Neutrophil (primary cell): Measurements from ENCODE around the gene DISC1.

Source experiments
- H3K27ac ChIP-seq: fragments of 200-600 bp; sonication (generic); 2 replicates; pipeline ENCODE4 v1.5.1; 2016; ENCODE audit warnings: mild to moderate bottlenecking, moderate library complexity
- H3K27me3 ChIP-seq: fragments of 200-600 bp; sonication (generic); 2 replicates; pipeline ENCODE4 v1.6.0; 2016; ENCODE audit warnings: mild to moderate bottlenecking
- H3K36me3 ChIP-seq: fragments of 200-600 bp; sonication (generic); 2 replicates; pipeline ENCODE4 v1.5.1; 2017
- H3K4me1 ChIP-seq, 2 experiments: fragments of 200-600 bp in 1 of 2; sonication (generic) in 1 of 2; 1 replicate in 1 of 2; 2 replicates in 1 of 2; pipeline versions ENCODE4 v1.5.1 to v1.6.1; 2013 to 2016; ENCODE audit warnings: low read depth in 1 of 2, low read length in 1 of 2, mild to moderate bottlenecking in 1 of 2, moderate library complexity in 1 of 2; ENCODE audit not compliant: control insufficient read depth in 1 of 2, insufficient read depth in 1 of 2
- H3K4me3 ChIP-seq, 2 experiments: fragments of 200-600 bp in 1 of 2; sonication (generic) in 1 of 2; 1 replicate in 1 of 2; 2 replicates in 1 of 2; pipeline ENCODE4 v1.5.1; 2013 to 2016; ENCODE audit warnings: low read depth in 1 of 2, low read length in 1 of 2, mild to moderate bottlenecking in 1 of 2, moderate library complexity in 1 of 2
- H3K9me3 ChIP-seq: fragments of 200-600 bp; sonication (generic); 2 replicates; pipeline ENCODE4 v1.5.1; 2016
- CTCF ChIP-seq: fragments of 200-600 bp; sonication (generic); IDR thresholded peaks from 2 replicates; pipeline ENCODE4 v1.5.1; 2016; ENCODE audit warnings: antibody characterized with exemption

Gene DISC1

DNA sequence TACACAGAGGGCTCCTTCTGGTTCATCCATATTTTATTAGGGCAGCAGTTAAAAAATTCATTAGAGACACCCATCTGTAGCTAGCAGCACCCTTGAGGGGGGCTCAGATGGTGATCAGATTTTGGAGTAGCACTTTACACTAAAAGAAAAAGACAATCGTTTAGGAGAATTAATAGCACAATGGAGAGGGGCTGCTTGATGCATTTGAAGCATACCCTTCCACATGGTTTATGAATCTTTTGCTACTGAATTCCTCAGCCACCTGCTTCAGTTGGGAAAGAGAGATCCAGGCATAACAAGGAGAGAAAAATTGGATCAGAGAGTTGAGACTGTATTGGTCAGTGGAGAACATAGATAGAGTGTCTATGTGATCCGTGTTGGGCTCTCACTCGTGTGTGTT, 54.4 kb downstream of the DISC1 start:
- H3K4me1 ChIP-seq: no peaks in the 10 kb centered on the region
- no peak overlapping the region for H3K27ac ChIP-seq
- H3K36me3 ChIP-seq: no peaks in the 10 kb centered on the region
- no peak for TF ChIP-seq CTCF
- H3K4me3 ChIP-seq: no peak overlapping the region
- H3K9me3 ChIP-seq: no peaks in the 10 kb centered on the region
- H3K27me3 ChIP-seq: no peaks in the 10 kb centered on the region

DNA sequence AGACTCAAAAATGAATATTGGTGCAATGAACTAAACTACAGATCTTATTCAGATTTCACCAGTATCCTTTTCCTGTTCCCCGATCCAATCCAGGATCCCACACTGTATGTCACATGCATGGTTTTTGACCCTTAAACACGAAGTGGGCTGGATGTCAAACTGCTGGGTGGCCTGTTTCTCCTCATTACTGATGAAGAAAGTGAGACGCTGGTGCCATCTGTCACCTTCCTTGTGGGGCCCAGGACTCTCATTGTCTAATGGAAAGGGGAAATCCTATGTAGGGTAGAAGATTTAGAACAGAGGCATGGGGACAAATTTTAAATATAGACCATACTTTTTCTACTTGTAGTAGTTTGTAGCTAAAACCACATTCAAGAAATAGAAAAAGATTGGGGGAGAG, 56.2 kb downstream of the DISC1 start:
- H3K27me3 ChIP-seq: no peaks in the 10 kb centered on the region
- H3K4me1 ChIP-seq: no peaks in the 10 kb centered on the region
- H3K4me3 ChIP-seq: no peak overlapping the region
- H3K9me3 ChIP-seq: no peaks in the 10 kb centered on the region
- no peaks in the 10 kb centered on the region for H3K36me3 ChIP-seq
- TF ChIP-seq CTCF: no peak
- no peak overlapping the region for H3K27ac ChIP-seq

GRCh38 chr1:231683439-231684165, 57.0 kb downstream of the DISC1 start:
- Histone ChIP-seq H3K9me3 (no peaks in the 10 kb centered on the region), H3K4me1 (no peaks in the 10 kb centered on the region), H3K36me3 (no peaks in the 10 kb centered on the region), H3K4me3 (no peak overlapping the region), H3K27me3 (no peaks in the 10 kb centered on the region), H3K27ac (no peak overlapping the region)
- no peak for TF ChIP-seq CTCF

- TF ChIP-seq CTCF: no peak
- H3K27ac ChIP-seq: no peak overlapping the region
- no peaks in the 10 kb centered on the region for H3K27me3 ChIP-seq
- H3K4me3 ChIP-seq: no peak overlapping the region
- no peaks in the 10 kb centered on the region for H3K9me3 ChIP-seq
- H3K36me3 ChIP-seq: no peaks in the 10 kb centered on the region
- no peaks in the 10 kb centered on the region for H3K4me1 ChIP-seq
Observed at GRCh38 chr1:231684356-231685244, 58.0 kb downstream of the DISC1 start.

DNA sequence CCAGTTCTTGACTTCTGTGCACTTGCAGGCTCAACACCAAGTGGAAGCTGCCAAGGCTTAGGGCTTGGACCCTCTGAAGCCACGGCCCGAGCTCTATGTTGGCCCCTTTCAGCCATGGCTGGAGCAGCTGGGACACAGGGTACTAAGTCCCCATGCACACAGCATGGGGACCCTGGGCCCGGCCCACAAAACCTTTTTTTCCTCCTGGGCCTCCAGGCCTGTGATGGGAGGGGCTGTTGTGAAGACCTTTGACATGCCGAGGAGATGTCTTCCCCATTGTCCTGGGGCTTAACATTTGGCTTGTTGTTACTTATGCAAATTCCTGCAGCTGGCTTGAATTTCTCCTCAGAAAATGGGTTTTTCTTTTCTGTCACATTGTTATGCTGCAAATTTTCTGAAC, 59.8 kb downstream of the DISC1 start:
- Histone ChIP-seq H3K27ac (no peak overlapping the region), H3K4me3 (no peak overlapping the region), H3K9me3 (no peaks in the 10 kb centered on the region), H3K27me3 (no peaks in the 10 kb centered on the region), H3K4me1 (peaks cover 3 to 10% of the 10 kb centered on the region in 2 experiments), H3K36me3 (no peaks in the 10 kb centered on the region)
- no peak for TF ChIP-seq CTCF
